B cell (primary cell): Measurements from ENCODE around the gene SFMBT2. TPM values are rescaled to one million over a fixed set of nuclear protein-coding genes. Genes with fewer than 3 reads are reported as not detected.

Source experiments
- ATAC-seq: fragments of 200-7000 bp; cut with Tn5 transposase; one replicate; pipeline ENCODE4 v1.10.0; 2021; ENCODE audit warnings: low read depth, mild to moderate bottlenecking, moderate number of reproducible peaks, moderate library complexity
- CTCF ChIA-PET: fragments of 350-600 bp; sonication (Branson Sonifier 250); formaldehyde crosslinking; loops from one replicate; lab custom pipeline; 2021; ENCODE audit warnings: antibody characterized with exemption, inconsistent platforms; lab: Charles Lee
- POLR2A ChIA-PET: fragments of 350-600 bp; sonication (Branson Sonifier 250); formaldehyde crosslinking; loops from one replicate; lab custom pipeline; 2021; ENCODE audit warnings: antibody characterized with exemption; lab: Charles Lee
- DNase-seq: peaks from one replicate; pipeline ENCODE4 v3.0.0; 2013
- H2AFZ ChIP-seq: 2 replicates; pipeline ENCODE4 v1.6.1; 2012; ENCODE audit warnings: mild to moderate bottlenecking, low read depth, low read length; ENCODE audit not compliant: insufficient read depth, poor library complexity, severe bottlenecking
- H3K27ac ChIP-seq, 2 donors: 1 replicate in 1 of 2; 2 replicates in 1 of 2; pipeline ENCODE4 v1.5.1; 2012 to 2013; ENCODE audit warnings: low read length in 2 of 2, mild to moderate bottlenecking in 2 of 2, moderate library complexity in 1 of 2
- H3K27me3 ChIP-seq, 4 experiments: fragments of 200-600 bp in 1 of 4; sonication (generic) in 1 of 4; replicated peaks in 1 of 4; 1 replicate in 2 of 4; 2 replicates in 2 of 4; pipeline versions ENCODE4 v1.6.1 to v1.7.0; 2013 to 2016; ENCODE audit warnings: low read length in 3 of 4, mild to moderate bottlenecking in 2 of 4, mixed read lengths in 1 of 4, moderate library complexity in 1 of 4; ENCODE audit not compliant: insufficient read depth in 4 of 4, control insufficient read depth in 3 of 4; ENCODE audit errors: control extremely low read depth in 1 of 4
- H3K36me3 ChIP-seq, 2 experiments: replicated peaks in 1 of 2; 1 replicate in 1 of 2; 2 replicates in 1 of 2; pipeline versions ENCODE4 v1.6.1 to v1.7.1; 2013; ENCODE audit warnings: low read length in 1 of 2; ENCODE audit not compliant: insufficient read depth in 2 of 2, control insufficient read depth in 1 of 2; ENCODE audit errors: control extremely low read depth in 1 of 2, extremely low read depth in 1 of 2
- H3K4me1 ChIP-seq, 2 donors: fragments of 200-600 bp in 1 of 2; sonication (generic) in 1 of 2; 1 replicate in 1 of 2; 2 replicates in 1 of 2; pipeline versions ENCODE4 v1.5.1 to v1.6.1; 2013 to 2017; ENCODE audit warnings: low read length in 2 of 2; ENCODE audit not compliant: control insufficient read depth in 2 of 2, insufficient read depth in 2 of 2
- H3K4me2 ChIP-seq: replicated peaks from 2 replicates; pipeline ENCODE3; 2012; ENCODE audit warnings: mild to moderate bottlenecking, low read depth, low read length; ENCODE audit not compliant: poor library complexity, severe bottlenecking
- H3K4me3 ChIP-seq, 5 experiments: fragments of 200-600 bp in 1 of 5; sonication (generic) in 1 of 5; 1 replicate in 3 of 5; 2 replicates in 2 of 5; pipeline versions ENCODE4 v1.5.1 to v1.7.0; 2011 to 2016; ENCODE audit warnings: low read length in 4 of 5, mild to moderate bottlenecking in 4 of 5, low read depth in 2 of 5, control low read depth in 1 of 5, moderate library complexity in 1 of 5; ENCODE audit not compliant: insufficient read depth in 1 of 5; ENCODE audit errors: control extremely low read depth in 1 of 5, extremely low read depth in 1 of 5
- H3K79me2 ChIP-seq: fragments of 200-600 bp; sonication (generic); one replicate; pipeline ENCODE4 v1.6.0; 2016; ENCODE audit warnings: low read length; ENCODE audit not compliant: control insufficient read depth, insufficient read depth
- H3K9ac ChIP-seq: fragments of 200-600 bp; sonication (generic); 2 replicates; pipeline ENCODE4 v1.6.1; 2017; ENCODE audit warnings: mild to moderate bottlenecking, low read length, moderate library complexity
- H3K9me3 ChIP-seq, 3 donors: one replicate each; pipeline versions ENCODE4 v1.6.1 to v1.7.1; 2013; ENCODE audit warnings: low read length in 2 of 3; ENCODE audit not compliant: control insufficient read depth in 2 of 3, insufficient read depth in 1 of 3; ENCODE audit errors: control extremely low read depth in 1 of 3
- H4K20me1 ChIP-seq: 2 replicates; pipeline ENCODE4 v1.6.0; 2012; ENCODE audit warnings: mild to moderate bottlenecking, low read length; ENCODE audit not compliant: insufficient read depth, control insufficient read depth, poor library complexity, severe bottlenecking
- H3K27ac Mint-ChIP-seq: one replicate; pipeline ENCODE4 v1.8.0; 2021; ENCODE audit warnings: mixed read lengths
- H3K27me3 Mint-ChIP-seq: one replicate; pipeline ENCODE4 v1.8.0; 2021; ENCODE audit warnings: mixed read lengths
- H3K4me1 Mint-ChIP-seq: one replicate; pipeline ENCODE4 v1.8.0; 2021; ENCODE audit warnings: mixed read lengths
- H3K4me3 Mint-ChIP-seq: one replicate; pipeline ENCODE4 v1.8.0; 2021; ENCODE audit warnings: mixed read lengths
- H3K9me3 Mint-ChIP-seq: one replicate; pipeline ENCODE4 v1.8.0; 2022; ENCODE audit warnings: mixed read lengths; ENCODE audit not compliant: insufficient read depth
- EZH2 ChIP-seq: IDR thresholded peaks from 2 replicates; pipeline ENCODE4 v1.6.1; 2012; ENCODE audit warnings: borderline replicate concordance, low read depth, mild to moderate bottlenecking, moderate library complexity, low read length; ENCODE audit not compliant: insufficient read depth, poor library complexity, severe bottlenecking
- whole genome bisulfite sequencing: methylation state at CpG from one replicate; pipeline ENCODE4 v1.1.5; 2013; ENCODE audit warnings: missing lambda C conversion rate; ENCODE audit not compliant: insufficient coverage; 5-methylcytosine and 5-hydroxymethylcytosine counted together
- intact Hi-C: fragments of 100-400 bp; cut with micrococcal nuclease; formaldehyde crosslinking; loops from one replicate; pipeline ENCODE4 v1.10.0; 2022
- polyA plus RNA-seq: library from polyadenylated mRNA; depleted of rRNA; stranded (reverse); fragments of >200 nt; gene quantifications from 2 replicates; pipeline ENCODE4 v1.2.3, GENCODE V29; 2012
- total RNA-seq, 2 donors: library from RNA; stranded (reverse); fragments of 120-200 nt in 1 of 2; gene quantifications; 1 replicate in 1 of 2; 2 replicates in 1 of 2; pipeline versions ENCODE4 v1.2.3 to v1.2.4, GENCODE V29; 2013 to 2022
- TF ChIP-seq, protein P1 (sequence below): fragments of 200-600 bp; IDR thresholded peaks from one replicate; pipeline ENCODE4 v1.8.0; 2022; ENCODE audit warnings: antibody characterized with exemption, mild to moderate bottlenecking

SFMBT2 gene
- total and polyA plus RNA-seq, 2 donors (not counting 1 experiment from before 2014, with no cell fraction given) = 2.3 to 24.0 TPM

DNA sequence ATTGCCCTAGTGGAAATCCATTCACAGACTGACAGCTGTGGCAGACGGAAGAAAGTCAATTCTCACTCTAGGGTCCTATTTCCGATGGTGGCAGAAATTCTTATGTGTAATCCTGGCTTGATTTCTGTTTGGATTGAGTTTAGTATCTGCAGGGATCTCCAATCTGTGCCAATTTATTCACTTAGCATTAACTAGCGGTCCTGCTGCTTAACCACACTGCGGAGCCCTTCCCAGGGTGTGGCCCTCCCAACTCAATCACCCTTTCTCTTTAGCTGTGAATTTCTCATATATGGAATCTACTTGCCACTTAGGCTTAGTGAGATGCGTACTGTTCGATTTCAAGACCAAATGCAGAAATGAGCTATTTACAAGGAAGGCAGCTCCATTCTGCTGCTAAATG, 215.7 kb downstream of the SFMBT2 start:
- Mint-ChIP-seq H3K4me1 (peaks cover 41% of the 10 kb centered on the region), H3K27me3 (no peaks in the 10 kb centered on the region), H3K27ac (no peak overlapping the region), H3K4me3 (no peak overlapping the region), H3K9me3 (peaks cover 3% of the 10 kb centered on the region)
- Histone ChIP-seq H3K4me3 (no peak overlapping the region), H3K9me3 (peaks cover 0 to 14% (median 11%) of the 10 kb centered on the region in 3 donors), H4K20me1 (no peaks in the 10 kb centered on the region), H2AFZ (no peak overlapping the region), H3K27ac (no peak overlapping the region), H3K4me2 (no peak overlapping the region), H3K9ac (no peak overlapping the region), H3K79me2 (no peaks in the 10 kb centered on the region), H3K27me3 (no peaks in the 10 kb centered on the region), H3K36me3 (peaks cover 0 to 14% of the 10 kb centered on the region in 2 experiments), H3K4me1 (peaks cover 30 to 38% of the 10 kb centered on the region in 2 donors)
- intact Hi-C loops = no loop called here
- DNase-seq (no peak), ATAC-seq (no peak)
- ChIA-PET POLR2A (no interaction called here), CTCF (interaction anchor here (0.6 kb wide), 1 partner anchor 19 kb away, joined by 3 read pairs; no protein-coding TSS in a partner anchor)
- no peak for TF ChIP-seq EZH2
- TF ChIP-seq, protein P1, sequence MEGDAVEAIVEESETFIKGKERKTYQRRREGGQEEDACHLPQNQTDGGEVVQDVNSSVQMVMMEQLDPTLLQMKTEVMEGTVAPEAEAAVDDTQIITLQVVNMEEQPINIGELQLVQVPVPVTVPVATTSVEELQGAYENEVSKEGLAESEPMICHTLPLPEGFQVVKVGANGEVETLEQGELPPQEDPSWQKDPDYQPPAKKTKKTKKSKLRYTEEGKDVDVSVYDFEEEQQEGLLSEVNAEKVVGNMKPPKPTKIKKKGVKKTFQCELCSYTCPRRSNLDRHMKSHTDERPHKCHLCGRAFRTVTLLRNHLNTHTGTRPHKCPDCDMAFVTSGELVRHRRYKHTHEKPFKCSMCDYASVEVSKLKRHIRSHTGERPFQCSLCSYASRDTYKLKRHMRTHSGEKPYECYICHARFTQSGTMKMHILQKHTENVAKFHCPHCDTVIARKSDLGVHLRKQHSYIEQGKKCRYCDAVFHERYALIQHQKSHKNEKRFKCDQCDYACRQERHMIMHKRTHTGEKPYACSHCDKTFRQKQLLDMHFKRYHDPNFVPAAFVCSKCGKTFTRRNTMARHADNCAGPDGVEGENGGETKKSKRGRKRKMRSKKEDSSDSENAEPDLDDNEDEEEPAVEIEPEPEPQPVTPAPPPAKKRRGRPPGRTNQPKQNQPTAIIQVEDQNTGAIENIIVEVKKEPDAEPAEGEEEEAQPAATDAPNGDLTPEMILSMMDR = no peak
- WGBS = 100% methylated on average over 2 of the region's 6 CpGs

DNA sequence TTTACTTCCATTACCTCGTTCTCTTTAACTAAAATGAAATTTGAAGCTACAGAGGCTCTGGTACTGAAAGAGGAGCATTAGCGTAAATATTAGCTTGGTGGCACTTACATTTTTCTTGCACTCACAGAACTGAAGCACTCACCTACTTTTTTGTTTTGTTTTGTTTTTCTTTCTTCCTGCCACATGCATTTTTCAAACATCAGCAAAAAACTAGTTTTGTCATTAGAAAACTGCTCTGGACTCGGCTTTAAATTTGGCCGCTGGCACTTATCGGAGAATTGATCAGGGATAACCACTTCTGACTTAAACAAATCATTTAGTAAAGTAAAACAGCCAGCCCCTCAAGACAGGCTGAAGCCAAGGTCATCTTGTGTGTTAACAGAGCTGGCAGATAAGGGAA, 216.3 kb downstream of the SFMBT2 start:
- no peak overlapping the region for H3K4me3 Mint-ChIP-seq
- Histone ChIP-seq H3K79me2 (no peaks in the 10 kb centered on the region), H2AFZ (no peak overlapping the region), H3K9me3 (peaks cover 0 to 14% (median 14%) of the 10 kb centered on the region in 3 donors), H3K27ac (no peak overlapping the region), H3K4me1 (peaks cover 30 to 38% of the 10 kb centered on the region in 2 donors), H4K20me1 (no peaks in the 10 kb centered on the region), H3K9ac (no peak overlapping the region), H3K27me3 (no peaks in the 10 kb centered on the region), H3K4me2 (no peak overlapping the region), H3K4me3 (no peak overlapping the region), H3K36me3 (peaks cover 0 to 14% of the 10 kb centered on the region in 2 experiments)
- intact Hi-C loops = no loop called here
- WGBS = no CpG with 5 or more reads among the region's 5 CpGs
- CTCF ChIA-PET = no interaction called here
- DNase-seq (no peak), ATAC-seq (no peak)
- H3K9me3 Mint-ChIP-seq = peaks cover 3% of the 10 kb centered on the region
- H3K27ac Mint-ChIP-seq = peak overlapping the region; percentile 59
- H3K27me3 Mint-ChIP-seq = no peaks in the 10 kb centered on the region
- TF ChIP-seq, protein P1 = no peak
- no peak for TF ChIP-seq EZH2
- H3K4me1 Mint-ChIP-seq = peaks cover 42% of the 10 kb centered on the region
- POLR2A ChIA-PET = no interaction called here
